Mucosa of gallbladder (tissue), 1 donor: ENCODE data around the gene TTK. TPM values are rescaled to one million over a fixed set of nuclear protein-coding genes. Genes with fewer than 3 reads are reported as not detected.
"Not testable (repeated sequence)": the region's sequence is repeated elsewhere in the genome, so short reads cannot be mapped to it uniquely, and the experiment has no call there.

Experiments used
- DNase-seq: peaks from one replicate; pipeline ENCODE4 v3.0.0-alpha.2; 2020; ENCODE audit warnings: low spot score
- total RNA-seq: library from RNA; stranded (reverse); gene quantifications from one replicate; pipeline ENCODE4 v1.2.1, GENCODE V29; 2021
- donor health status: DM: no; HTN: no; CAD: no.

Gene TTK
- total RNA-seq, 1 donor from 2014 or later, result 0.92 TPM

- no peak for DNase-seq
Measured at GRCh38 chr6:80021591-80021990, 17.1 kb downstream of the TTK start.

- DNase-seq, result no peak
Measured at GRCh38 chr6:80022803-80023202, 18.4 kb downstream of the TTK start.

- no peak for DNase-seq
Measured at GRCh38 chr6:80028589-80028988, 24.1 kb downstream of the TTK start.

GRCh38 chr6:80029470-80029869, 25.0 kb downstream of the TTK start:
- no peak for DNase-seq

DNA sequence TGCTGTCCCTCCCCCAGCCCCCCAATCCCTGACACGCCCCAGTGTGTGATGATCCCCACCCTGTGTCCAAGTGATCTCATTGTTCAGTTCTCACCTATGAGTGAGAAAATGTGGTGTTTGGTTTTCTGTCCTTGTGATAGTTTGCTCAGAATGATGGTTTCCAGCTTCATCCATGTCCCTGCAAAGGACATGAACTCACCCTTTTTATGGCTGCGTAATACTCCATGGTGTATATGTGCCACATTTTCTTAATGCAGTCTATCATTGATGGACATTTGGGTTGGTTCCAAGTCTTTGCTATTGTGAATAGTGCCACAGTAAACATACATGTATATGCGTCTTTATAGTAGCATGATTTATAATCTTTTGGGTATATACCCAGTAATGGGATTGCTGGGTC, 43.8 kb downstream of the TTK start:
- not testable (repeated sequence) for DNase-seq

GRCh38 chr6:80060774-80061173, 56.3 kb downstream of the TTK start:
- DNase-seq, result no peak

DNA sequence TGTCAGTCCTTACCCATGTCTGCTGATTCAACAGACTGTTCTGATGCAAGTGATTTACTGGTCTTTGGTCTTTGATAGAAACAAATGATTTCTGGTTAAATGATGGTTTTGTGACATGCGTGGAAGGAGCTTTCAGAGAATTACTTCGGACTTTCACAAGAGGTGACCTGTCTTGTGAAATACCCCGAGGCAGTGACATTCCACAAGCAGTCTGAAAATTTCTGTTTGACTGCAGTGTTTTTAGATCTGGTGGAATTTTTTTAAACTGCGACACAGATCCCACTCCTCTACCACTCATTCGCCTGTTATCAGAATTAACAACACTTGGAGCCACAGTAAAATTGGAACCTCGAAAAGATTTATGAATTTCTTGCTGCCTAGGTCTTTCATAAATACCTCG, 63.7 kb downstream of the TTK start:
- DNase-seq, result not testable (repeated sequence)

GRCh38 chr6:80070431-80070830, 66.0 kb downstream of the TTK start:
- not testable (repeated sequence) for DNase-seq

DNA sequence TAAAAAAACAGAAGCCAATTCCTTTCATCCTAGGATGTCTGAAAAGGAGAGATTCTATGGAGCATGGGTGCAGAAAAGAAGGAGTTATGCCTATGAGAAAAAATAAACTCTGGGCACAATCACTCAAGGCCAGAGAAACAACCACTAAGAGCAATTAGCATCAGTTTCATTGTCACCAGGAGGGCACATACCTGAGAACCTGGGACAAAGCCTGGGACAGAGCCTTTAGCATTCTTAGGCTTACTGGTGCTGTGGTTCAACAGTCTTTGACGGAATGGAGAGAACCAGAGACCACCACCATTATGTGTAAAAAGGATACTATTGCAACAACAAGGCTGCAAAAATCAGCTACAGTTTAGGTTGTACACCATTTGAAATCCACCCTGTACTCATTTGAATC, 72.6 kb downstream of the TTK start:
- no peak for DNase-seq

DNA sequence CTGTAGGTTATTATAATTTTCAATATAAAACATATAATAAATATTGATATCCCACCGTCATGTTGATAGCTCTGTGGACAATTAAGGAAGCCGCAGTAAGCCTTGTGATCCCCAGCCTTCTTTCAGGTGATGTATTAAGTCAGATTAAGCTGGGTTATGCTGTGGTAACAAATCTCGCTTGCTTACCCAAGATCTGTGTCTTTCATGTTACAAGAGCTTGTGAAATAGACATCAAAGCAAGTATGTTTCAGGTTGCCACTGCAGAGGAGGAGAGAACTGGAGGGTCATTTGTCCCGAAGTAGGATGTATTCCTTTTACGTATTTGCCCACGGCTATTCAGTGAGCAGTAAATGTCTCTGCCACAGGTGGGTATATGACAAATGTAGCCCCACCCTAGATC, 84.2 kb downstream of the TTK start:
- DNase-seq, result no peak

- no peak for DNase-seq
Measured at GRCh38 chr6:80091506-80091905, 87.1 kb downstream of the TTK start.

Other genes starting within 250 kb of the TTK start
- 1.5 TPM for gene ELOVL4, start 57.1 kb upstream of the TTK start, total RNA-seq
- 20.9 TPM for gene BCKDHB, start 102.0 kb downstream of the TTK start, total RNA-seq